ENCODE data around the gene DENND4A.
"Not testable (repeated sequence)": the region's sequence is repeated elsewhere in the genome, so short reads cannot be mapped to it uniquely, and the experiment has no call there.

DENND4A gene

DNA sequence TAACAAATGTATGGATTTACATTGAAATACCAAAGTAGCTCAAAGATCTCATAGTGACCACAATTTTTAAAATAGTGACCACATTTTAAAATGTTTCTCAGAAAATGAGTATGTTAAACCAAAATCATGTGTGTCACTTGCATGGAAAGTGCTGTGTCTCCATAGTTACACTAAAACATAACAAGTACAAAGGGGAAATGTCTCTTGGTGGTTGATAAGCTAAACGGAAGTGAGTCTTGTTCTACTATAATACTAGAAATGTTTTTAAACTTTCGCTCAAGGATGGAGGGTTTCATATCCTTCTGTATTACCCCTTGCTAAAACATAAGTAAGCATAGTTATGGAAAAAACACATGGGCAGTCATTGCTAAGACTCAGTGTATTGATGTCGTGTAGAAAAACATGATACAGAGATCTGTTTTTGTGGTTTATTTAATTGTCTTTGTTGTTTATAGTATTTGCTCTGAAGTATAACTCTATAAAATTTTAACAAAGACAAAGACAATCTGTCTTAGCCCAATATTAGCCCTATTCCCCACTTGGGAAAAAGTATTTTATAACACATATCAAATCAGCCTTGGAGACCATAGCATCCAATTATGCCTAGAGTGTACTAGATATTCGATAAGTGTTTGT lies 27.0 kb upstream of the DENND4A start:
- DNase-seq, result no peak

DNA sequence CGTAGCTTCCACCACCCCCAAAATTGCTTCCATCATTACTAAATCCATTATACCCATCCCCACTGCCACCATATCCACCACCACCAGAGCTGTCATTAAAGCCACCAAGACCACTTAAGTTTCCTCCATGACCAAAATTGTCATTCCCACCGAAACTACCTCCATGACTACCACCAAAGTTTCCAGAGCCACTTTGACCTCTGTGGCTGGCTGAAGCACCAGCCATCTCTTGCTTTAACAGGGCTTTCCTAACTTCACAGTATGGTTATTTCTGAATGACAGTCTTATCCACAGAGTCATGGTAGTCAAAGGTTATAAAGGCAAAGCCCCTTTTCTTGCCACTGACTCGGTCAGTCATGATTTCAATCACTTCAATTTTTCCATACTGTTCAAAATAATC lies 24.3 kb upstream of the DENND4A start:
- DNase-seq, result no peak

DNA sequence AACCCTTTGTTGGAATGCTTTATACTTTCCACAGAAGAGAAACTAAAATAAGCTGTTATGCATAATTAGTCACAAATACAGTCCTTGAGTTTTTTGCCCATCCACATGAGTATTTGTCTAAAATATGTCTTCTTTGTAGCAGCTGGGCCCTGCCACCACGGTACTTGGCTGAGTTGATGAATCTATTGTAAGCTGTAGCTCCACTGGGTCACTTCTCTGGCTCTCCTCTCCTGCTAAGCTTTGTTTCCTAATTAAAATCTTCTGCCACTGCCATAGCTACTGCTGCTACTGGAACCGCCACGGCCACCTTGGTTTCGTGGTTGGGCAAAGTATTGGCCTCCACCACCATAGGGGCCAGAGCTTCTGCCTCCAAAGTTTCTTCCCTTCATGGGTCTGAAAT lies 23.9 kb upstream of the DENND4A start:
- DNase-seq, result not testable (repeated sequence)

DNA sequence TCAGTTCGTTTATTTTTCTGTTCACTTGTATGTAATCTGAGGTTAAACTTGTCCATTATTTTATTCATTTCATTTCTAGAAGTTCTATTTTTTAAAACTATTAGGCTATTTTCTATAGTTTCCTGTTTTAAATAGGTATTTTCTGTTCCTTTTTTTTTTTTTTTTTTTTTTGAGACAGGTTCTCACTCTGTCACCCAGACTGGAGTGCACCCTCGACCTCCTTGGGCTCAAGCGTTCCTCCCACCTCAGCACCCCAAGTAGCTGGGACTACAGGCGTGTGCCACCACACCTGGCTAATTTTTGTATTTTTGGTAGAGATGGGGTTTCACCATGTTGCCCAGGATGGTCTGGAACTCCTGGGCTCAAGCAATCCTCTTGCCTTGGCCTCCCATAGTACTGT lies 22.2 kb upstream of the DENND4A start:
- DNase-seq, result not testable (repeated sequence)

DNA sequence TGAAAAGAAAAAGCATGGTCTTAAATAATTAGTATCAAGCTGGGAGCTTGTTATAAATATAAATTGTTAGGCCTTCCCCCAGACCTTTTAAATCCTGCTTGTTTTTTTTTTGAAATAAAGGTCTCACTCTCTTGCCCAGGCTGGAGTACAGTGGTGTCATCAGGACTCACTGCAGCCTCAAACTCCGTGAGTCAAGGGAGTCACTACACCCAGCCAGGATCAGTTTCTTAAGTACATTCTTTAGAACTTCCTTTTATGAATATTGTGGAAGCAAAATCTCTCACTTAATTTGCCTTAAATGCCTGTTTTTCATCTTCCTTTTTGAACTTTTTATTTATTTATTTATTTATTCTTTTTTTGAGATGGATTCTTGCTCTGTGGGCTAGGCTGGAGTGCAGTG lies 20.8 kb upstream of the DENND4A start:
- no peak for DNase-seq

DNA sequence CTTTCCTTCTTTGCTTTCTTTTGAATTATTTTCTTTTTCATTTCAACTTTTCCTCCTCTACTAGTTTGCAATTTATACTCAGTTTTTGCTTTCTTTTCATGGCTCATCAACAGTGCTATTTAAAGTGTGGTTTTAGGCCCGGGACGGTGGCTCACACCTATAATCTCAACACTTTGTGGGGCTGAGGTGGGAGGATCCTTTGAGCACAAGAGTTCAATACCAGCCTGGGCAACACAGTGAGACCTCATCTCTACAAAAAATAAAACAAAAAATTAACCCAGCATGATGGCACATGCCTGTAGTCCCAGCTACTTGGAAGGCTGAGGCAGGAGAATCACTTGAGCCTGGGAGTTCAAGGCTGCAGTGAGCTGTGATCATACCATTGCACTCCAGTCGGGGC lies 20.4 kb upstream of the DENND4A start:
- no peak for DNase-seq

DNA sequence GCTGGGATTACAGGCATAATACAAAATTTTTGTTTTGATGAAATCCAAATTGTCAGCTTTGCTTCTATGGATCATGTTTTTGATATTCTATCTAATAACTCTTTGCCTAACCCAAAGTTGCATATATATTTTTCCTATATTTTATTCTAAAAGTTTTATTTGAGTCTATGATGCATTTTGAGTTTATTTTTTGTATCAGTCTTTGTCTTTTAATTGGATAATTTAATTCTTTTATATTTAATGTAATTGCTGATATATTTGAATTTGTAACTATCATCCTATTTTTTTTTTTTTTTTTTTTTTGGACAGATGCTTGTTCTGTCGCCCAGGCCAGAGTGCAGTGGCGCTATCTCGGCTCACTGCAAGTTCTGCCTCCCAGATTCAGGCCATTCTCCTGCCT lies 19.7 kb upstream of the DENND4A start:
- DNase-seq, result no peak

DNA sequence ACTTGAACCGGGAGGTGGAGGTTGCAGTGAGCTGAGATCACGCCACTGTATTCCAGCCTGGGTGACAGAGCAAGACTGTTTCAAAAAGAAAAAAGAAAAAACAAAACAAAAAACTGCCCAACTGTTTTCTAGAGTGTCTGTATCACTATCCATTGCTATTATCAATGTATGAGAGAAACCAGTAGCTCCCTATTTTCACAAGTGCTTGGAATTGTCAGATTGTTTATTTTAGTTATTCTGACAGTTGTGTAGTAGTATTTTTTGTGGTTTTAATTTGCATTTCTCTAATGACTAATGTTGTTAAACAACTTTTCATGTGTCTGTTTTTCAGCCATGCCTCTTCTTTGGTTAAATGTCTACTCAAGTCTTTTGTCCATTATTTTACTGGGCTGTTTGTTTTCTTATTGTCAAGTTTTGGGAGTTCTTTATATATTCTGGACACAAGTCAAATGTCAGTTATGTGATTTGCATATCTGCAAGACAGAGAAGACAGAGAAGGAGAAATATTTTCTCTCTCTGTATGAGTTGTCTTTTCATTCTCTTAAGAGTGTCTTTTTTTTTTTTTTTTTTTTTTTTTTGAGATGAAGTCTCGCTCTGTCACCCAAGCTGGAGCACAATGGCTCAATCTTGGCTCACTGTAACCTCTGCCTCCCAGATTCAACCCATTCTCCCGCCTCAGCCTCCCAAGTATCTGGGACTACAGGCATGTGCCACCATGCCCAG lies 19.1 kb upstream of the DENND4A start:
- DNase-seq, result not testable (repeated sequence)

DNA sequence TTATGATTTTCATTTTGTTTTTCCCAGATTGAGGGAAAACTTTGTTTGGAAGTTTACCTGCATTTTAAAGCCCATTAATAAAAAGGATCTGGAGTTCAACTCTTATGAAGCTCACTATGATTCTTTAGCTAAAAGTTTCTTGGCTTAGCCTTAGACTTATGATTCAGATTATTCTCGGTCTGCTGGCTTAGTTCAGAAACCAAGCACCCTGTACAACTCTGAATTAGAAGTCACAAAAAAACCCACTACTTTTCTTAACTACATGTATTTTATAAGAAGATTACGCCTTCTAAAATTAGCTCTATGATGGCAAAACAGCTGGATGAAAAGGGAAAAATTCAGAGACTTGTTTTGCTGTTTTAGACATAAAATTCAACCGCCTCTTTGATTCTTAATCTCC lies 14.3 kb upstream of the DENND4A start:
- DNase-seq, result no peak

DNA sequence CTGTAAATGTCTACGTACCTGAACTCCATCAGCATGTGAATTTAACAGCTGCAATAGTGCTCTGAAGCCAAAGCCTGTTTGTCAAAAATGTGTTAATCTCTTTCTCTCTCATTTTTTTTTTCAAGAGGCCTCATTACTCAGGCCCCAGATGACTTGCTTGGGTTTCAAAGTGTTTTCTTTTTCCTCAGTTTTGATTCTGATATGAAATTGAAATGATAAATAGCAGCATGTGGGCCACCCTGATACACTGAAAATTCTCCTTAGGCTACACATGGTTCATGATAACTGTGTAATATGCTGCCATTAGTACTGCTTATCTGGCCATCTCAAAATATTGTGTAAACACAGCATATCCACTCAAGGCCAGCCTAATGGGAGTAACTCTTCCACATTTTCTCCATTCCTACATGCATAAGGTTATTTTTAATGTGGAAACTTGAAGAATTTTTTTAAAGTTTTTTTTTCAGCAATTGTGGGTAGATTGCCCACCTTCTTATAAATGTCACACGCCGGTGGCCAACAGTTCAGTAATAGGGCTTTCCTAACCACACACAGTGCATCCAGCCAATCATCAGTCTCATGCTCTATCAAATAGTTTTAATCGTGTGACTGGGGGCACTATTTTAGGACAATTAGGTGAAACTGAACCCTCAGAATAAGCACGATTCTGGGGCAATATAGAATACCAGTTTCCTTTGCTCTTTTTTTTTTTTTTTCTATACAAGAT lies 13.1 kb upstream of the DENND4A start:
- no peak for DNase-seq

DNA sequence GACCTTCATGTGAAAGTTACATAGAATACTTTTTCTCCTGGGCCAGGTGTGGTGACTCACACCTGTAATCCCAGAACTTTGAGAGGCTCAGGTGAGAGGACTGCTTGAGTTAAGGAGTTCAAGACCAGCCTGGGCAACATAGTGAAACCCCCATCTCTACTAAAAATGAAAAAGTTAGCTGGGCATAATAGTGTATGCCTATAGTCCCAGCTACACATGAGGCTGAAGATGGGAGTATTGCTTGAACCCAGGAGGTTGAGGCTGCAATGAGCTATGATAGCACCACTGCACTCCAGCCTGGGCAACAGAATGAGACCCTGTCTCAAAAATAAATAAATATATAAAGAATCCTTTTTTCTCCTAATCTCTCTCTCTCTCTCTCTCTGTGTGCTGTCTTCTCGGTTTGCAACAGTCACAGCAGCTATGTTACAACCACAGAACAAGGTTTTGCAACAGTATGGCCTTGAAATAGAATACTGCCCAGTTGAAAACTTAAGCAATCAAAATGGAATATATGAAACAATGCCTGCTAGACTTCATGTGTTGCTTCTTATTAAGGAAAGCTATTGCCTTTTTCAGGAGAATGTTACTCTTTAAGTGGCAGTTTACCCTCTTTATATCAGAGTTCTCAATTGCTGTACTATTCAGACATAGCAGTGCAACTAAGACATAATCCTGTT lies 12.3 kb upstream of the DENND4A start:
- DNase-seq, result no peak

DNA sequence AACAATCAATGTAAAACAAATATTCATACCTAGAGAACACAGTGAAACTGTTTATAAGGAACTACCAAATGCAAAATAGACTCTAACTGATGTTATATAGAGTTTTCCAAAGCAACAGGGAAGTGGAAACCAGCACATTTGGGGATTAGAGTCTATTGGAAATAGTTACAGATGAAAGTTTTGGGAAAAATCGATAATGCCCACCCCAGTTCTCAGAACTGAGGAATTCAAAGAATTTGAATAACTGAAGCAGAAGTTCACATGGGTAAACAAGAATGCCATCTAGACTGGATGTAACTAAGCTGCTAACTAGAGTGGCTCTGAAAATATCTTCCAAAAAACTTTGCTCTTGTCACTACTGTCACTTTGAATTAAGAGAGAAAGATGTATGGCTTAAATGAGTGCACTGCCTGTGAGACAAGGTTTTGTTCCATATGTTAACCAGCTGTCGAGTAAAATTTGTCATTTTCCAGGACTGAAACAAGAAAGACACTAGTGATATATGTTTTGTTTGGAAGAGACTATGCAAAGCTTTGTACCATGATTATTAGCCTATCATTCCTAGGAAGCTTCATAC lies 9.2 kb upstream of the DENND4A start:
- DNase-seq, result no peak

DNA sequence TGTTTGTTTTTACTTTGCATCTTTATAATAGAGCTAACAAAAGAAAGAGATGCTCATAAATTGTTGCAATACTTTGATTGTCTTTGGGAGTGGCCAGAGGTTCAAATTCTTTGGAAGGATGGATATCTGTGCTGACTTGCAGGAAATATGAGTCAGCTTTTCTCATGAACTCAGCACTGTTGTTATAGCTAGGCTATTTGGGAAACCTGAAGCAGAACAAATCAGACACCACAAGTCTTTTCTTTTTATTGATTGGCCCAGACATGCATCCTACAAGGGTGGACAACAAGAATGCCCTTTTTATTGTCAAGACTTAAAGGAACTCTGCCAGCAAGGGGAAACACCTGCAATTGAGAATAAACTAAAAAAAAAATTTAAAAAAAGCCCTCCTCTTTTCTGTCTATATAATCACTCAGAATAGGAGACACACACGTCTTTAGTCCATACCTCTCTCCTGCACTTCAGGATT lies 4.6 kb upstream of the DENND4A start:
- no peak for DNase-seq

DNA sequence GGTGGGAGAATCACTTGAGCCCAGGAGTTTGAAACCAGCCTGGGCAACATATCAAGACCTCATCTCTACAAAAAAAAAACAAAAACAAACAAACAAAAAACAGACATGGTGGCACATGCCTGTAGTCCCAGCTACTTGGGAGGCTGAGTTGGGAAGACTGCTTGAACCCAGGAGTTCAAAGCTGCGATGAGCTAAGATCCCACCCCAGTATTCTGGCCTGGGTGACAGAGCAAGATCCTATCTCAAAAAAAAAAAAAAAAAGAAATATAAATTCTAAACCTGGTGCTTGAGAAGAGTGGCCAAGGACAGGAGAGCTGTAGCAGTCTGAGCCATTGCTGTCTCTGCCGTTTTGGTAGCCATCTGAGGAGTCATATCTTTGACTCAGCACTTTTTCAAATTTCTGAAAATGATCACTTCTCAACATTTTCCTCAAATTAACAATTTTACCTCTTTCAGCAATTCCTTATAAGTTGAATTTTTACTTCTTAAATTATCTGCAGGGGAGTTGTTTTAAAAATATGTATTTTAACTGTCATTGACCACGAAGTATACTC lies 3.6 kb upstream of the DENND4A start:
- DNase-seq, result no peak

DNA sequence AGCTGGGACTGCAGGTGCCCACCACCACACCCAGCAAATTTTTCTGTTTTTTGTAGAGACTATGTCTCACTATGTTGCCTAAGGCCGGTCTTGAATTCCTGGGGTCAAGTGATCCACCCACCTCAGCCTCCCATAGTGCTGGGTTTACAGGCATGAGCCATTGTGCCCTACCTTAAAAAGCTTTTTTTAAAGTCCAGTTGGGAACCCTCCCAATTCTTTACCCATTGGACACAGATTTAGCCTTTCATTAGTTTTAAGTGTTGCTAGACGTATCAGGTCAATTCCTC lies 1.7 kb upstream of the DENND4A start:
- DNase-seq, result no peak

DNA sequence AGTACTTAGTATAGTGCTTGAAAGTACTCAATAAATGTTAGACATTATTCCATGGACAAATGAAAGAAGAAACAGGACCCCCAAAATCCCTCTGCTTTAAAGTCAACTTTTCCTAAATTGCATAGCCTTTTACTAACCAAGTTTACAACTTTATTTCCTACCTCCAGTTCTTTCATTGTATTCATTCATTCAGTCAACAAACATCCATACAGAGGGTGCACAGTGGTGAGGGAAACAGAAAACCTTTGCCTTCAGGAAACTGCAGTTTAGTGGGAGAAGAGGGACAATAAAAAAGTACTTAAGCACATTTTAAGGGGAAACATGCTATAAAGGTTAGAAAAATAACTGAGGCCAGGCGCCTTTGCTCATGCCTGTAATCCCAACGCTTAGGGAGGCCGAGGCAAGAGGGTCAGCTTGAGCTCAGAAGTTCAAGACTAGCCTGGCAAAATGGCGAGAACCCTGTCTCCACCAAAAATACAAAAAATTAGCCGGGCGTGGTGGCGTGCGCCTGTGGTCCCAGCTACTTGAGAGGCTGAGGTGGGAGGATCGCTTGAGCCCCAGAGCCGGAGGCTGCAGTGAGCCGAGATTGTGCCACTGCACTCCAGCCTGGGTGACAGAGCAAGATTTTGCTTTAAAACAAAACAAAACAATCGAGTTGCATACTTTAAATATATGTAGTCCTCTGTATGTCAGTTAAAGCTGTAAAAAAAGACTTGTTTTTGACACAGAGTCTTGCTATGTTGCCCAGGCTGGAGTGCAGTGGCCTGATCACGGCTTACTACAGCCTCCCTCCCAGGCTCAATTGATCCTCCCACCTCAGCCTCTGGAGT lies 1.1 kb upstream of the DENND4A start:
- DNase-seq, result no peak

DNA sequence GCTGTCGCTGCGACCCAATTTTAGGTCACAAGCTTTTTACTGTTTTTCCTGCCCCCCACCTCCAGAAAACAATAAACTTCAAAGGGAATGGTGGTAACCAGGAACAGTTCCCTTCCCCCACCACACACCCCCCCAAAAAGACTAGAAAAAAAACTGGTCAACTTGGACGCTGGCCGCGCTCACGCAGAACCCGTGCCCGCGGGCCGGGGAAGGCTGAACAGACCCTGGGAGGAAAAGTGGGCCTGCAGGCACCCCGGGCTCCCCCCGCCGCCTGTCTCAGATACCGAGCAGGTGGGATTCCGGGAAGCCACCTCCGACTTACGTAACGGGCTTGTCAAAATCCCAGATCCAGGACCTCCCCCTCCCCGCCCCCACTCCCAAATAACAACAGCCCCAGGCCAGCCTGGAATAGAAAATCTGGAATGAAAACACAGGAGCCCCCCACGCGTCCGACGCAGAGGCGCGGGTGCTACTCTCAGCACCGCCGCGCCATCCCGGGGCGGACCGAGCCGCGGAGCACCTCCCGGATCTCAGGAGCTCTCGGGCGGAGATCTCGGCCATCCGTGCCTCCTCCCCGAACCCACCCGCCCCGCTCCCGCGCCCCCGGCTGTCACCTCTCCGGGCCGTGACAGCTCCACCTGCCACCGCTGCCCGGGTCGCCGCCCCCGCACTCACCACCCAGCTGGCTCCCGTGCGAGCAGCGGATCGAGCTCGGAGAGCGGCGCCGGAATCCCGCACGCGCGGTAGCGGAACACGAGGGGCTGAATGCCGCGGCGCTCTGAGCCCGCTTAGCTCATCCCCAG lies 557 bp downstream of the DENND4A start:
- DNase-seq, result no peak

DNA sequence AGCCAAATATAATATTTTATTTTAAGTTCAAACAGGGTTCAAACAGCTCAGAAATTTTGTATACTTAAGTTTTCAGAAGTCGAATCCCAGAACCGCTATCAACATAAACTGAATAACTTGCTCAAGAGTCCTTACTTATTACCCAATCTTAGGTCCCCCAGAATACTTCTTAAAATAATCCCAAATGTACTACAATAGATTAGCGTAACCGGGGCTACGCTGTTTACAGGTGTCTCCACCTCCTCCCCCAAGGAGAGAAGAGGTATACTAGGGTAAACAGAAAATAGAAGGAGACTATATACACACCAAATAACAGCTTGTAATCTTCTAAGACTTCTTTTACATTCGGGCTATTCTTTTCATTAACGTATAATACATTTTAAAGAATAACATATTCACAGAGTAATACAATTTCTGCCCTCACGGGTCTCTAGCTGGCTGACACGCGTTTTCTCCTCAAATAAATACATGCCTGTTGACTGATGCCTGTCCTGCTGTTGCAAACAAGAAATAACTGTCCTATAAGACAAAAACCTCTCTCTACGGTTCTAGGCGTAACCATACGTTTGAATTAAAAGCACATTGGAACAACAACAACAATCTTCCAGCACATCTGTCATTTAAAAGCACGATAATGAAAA lies 1.3 kb downstream of the DENND4A start:
- no peak for DNase-seq

DNA sequence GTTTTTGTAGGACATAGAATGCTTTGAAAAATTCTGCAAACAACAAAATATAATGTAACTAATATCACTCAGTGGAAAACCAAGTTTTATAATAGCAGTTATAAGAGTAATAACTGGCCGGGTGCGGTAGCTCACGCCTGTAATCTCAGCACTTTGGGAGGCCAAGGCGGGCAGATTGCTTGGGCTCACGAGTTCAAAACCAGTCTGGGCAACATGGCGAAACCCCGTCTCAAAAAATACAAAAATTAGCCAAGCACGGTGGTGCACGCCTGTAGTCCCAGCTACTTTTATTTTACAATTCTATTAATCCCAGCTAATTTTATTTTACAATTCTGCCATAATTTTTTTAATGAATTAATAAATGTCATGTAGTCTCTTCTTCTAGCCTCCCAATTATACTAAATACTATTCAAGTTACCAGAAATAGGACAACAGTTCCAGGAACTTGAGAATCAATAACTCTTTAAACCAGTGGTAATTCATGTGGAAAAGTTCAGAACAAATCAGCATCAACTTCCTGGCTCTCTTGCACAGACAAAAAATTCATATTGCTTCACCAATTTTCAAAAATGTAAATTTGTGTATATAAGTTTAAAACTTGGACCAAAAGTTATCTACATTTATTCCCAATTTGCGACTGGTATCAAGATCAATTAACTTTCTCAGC lies 2.2 kb downstream of the DENND4A start:
- no peak for DNase-seq

DNA sequence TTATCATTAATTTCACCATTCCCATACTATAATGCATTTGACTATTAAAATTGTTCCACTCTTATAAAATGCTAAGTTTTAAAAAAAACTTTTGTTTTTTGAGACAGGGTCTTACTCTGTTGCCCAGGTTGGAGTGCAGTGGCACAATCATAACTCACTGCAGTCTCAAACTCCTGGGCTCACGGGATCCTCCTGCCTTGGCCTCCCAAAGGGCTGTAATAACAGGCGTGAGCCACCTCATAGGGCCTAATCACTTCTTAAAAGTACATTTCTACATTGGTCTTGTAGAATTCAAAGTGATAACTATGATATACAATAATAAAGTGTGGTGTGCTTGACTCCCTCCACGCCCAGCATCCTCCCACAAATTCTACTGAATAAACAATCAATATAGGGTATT lies 3.0 kb downstream of the DENND4A start:
- no peak for DNase-seq
